Stimulated activated CD4-positive, alpha-beta T cell treated with anti-CD3 and anti-CD28 coated beads, Interleukin-1b, Interleukin-23, amount 100 ng/mL, for 4 hours (primary cell): Measurements from ENCODE around the gene MMS19.
"Not testable (repeated sequence)": the region's sequence is repeated elsewhere in the genome, so short reads cannot be mapped to it uniquely, and the experiment has no call there.

Experiments used
- DNase-seq, 2 donors: peaks; one replicate each; pipeline ENCODE4 v3.0.0-alpha.2; 2020; ENCODE audit warnings: low read depth in 2 of 2

The MMS19 gene

DNA sequence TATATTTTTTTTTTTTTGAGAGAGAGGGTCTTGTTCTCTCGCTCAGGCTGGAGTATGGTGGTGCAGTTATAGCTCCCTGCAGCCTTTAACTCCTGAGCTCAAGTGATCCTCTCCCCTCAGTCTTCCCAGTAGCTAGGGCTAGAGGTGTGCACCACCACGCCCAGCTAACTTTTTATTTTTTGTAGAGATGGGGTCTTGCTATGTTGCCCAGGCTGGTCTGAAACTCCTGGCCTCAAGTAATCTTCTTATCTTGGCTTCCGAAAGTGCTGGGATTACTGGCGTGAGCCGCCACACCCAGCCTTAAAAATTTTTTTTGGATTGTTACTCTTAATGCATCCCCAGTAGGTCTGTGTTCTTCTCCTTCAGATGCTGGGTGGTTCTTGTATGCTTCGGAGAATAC lies 4.7 kb upstream of the MMS19 start:
- no peak for DNase-seq

DNA sequence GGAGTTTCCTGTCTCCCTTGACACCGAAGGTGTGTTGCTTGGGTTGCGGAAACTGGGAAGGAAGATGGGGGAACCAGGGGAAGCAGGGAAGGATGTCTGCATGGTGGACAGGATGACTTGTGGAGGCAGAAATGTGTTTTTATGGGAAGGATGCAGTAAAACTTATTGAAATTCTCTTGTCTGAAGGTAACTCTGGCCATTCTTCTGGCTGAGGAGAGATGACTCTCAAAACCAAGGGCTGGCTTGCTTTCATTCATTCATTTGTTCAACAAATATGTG lies 2.0 kb upstream of the MMS19 start:
- no peak for DNase-seq

DNA sequence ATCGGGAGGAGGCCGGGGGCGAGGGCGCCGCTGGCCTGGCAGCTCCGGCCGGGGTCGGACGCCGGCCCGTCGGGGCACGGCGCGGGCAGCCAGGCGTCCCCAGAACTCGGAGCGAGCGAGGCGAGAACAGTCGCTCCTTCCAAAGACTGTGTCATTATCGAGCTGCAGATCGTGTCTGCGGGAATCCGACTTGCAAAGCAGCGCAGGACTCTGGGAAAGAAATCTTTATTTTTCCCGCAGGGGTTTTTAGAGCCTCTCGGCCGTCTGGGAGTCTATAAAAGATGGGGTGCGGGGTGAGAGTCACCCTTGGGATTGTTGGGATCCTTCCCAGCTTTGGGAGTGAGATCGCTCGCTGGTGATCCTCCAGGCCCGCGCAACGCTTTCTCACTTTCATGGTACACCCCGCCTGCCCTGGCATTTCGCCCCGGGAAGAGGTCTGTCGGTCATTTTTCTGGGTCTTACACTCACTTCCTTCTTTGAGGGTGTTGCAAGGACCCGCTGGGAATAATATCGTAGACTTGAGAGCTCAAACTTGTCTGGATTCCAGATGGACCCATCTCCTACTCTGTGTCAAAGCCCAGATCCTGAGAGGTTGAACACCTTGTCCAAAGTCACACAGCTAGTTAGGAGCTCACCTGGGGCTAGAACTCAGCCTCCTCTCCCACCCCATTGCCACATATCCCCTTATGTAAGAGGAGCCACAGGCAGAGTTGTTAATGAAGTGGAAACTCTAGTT lies 1.5 kb upstream of the MMS19 start:
- no peak for DNase-seq

DNA sequence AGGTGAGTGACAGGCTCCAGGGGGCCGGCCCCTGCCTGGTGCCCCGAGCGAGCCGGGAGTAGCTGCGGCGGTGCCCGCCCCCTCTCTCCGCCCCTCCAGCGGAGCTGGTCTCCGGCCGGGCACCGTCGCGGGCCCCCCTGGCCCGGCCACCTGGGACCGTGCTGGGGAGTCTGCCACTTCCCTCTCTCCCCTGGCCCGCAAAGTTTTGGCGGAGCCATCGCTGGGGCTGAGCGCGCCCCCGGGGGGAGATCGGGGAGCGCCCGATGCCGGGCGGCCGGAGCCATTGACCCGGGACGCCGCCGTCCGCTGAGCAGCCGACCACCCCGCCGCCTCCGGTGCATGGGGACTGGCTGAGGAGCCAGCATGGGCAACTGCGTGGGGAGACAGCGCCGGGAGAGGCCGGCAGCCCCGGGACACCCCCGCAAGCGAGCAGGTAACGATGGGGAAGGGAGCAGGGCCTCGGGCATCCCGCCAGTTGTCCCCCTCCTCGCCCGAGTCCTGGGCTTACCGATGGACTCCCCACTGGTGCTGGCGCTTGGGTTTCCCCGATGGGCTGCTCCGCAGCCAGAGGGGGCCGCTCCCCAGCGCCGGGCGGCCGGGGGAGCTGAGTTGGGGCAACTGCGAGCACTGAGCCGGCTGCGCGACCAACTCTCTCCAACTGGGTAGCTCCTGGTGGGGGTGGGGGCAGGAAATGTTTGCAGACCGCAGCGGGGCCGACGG lies 779 bp upstream of the MMS19 start, which contains the start of gene UBTD1:
Gene UBTD1, plus strand, starts transcription at position 84 of the 720 bp plus-strand sequence. Its CDS starts 280 bp downstream, at position 364.
- peak in 1 of 2 donors; percentile 29 for DNase-seq

DNA sequence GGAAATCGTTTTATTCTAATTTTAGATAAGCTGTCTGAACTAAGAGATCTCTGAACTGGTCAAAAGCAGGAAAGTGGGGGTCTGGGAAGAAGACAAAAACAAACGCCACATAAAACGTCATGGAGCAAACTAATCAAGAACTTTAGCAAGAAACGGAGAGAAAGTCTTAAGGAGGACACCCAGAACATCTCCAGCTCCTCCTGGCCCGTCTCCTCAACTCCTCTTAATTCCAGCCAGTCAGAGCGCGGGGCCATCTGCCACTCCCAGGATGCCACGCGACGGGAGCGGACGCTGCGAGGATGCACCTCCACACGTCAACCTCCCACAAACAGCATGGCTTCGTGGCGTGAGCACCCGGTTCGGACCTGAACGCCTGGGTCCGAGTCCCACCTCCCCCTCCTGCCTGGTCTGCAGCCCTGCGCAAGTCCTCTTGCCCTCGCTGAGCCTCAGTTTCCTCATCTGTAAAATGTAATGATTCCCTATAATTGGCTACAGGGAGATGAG lies 598 bp downstream of the MMS19 start:
- peak; percentile 53 to 63 for DNase-seq

DNA sequence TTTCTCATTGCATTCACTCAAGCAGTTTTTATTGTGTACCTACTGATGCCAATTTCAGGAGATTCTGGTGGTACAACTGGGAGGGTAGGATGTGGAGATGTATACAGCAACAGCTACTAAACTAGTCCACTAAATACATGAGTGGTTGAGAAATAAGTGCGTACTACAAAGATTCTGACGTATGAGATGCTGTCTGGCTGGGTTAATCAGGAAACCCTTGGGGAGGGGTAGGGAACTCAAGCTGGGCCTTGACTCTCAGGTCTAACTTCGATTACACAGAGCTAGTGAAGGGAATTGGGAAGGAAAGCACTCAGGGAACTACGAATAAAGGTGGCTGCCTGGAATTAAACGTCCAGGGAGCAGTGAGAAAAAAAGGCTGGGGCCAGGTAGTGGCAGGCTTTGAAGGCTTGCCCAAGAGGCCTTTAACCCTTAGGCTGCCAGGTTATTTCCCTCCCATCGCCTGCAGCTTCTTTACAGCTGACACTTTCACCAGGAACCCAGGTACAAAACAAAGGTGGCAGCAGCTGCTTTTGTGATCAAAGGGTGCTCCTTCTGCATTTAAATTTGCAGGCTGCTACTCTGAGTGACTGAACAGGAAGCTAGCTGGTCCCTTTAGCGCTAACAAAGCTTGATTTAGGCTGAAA lies 3.2 kb downstream of the MMS19 start:
- no peak for DNase-seq

DNA sequence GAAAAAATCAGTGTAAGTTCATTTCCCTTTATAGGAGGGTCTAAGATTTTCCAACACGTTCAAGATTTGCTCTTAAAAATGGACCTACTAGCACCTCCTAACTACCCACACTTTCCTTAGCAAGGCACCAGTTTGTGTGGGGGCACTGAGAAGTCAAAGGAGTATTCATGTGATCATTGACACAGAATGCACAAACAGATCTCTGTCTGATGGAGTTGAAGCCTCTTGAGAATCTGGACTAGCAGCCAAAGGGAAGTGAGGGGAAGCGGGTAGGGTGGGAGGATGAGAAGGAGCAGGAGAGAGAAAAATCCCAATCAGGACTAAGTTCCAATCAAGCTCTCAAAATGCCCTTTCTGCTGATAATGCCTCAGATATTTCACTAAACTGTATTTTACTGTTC lies 4.1 kb downstream of the MMS19 start:
- no peak for DNase-seq

DNA sequence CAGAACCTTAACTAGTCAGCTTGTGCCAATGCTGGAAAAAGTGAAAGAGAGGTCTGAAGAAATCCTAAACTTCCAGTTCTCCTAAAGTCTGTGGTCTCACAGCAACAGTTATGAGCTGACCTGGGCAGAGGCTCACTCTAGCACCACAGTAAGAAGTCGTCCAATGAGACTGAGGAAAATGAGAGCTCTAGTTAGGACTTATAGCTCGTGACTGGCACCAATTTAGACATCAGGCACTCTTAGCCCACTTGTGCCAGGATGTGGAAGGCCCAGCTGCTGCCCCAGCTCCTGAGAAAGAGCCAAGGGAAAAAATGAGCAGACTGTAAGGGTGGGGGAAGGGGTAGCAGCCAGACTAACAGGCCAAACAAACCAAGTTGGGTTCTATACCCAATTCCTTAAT lies 7.6 kb downstream of the MMS19 start:
- DNase-seq: no peak

DNA sequence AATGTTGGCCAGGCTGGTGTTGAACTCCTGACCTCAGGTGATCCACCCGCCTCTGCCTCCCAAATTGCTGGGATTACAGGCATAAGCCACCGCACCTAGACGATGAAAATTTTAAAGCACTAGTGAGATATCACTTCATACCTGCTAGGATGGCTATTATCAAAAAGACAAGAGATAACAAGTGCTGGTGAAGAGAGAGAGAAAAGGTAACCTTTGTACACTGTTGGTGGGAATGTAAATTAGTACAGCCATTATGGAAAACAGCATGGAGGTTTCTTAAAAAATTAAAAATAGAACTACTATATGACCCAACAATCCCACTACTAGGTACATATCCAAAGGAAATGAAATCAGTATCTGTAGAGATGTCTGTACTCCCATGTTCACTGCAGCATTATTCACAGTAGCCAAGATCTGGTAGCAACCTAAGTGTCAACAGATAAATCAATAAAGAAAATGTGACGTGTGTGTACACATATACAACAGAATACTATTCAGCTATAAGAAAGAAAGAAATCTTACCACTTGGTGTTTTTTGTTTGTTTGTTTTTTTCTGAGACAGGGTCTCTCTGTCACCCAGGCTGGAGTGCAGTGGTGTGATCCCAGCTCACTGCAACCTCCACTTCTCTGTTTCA lies 12.5 kb downstream of the MMS19 start:
- DNase-seq: no peak

DNA sequence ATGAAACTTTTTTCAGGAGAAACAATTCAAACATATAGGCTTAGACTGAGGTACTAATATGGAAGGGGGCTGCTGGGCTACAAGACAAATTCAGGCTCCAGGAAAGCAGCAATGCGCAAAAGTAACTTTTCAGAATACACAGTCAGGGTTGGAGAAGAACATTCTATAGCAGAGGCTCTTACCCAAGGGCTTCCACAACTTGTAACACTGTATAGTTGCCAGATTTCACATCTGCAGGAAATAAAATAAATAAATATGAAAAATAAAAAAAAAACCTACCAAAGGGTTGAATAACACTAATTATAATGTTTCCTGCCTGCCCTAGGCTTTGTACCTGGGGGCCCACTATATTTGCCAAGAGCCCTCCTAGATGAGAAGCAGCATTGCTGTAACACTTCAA lies 14.3 kb downstream of the MMS19 start:
- DNase-seq: no peak

DNA sequence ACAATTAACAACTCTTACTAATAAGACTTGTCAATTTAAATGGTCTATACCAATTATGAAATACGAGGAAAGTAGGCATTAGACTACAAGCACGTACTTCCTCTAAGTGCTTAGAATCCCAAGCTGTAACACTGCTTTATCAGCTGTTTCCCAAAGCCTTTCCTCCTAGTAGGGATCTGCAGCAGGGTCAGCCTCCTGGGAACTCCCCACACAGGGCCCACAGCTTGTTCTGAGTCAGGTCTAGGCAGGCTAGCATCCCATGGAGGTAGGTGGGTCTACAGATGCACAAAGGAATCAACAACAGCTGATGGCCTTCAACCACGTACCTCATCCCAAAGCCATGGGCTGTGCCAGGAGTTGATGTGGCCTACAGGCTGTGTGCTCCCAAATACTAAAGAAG lies 14.7 kb downstream of the MMS19 start:
- DNase-seq: no peak

DNA sequence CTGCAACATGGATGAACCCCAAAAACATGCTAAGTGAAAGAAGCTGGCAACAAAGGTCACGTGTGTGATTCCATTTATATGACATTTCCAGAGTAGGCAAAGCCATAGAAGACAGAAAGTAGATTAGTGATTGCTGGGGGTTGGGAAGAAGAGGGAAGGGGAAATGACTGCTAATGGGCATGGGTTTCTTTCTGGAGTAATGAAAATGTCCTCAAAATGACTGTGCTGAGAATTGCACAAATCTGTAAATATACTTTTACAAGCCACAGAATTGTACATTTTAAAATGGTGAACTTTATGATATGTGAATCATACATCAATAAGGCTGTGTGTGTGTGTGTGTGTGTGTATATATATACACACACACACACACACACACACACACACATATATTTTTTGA lies 15.8 kb downstream of the MMS19 start:
- no peak for DNase-seq

DNA sequence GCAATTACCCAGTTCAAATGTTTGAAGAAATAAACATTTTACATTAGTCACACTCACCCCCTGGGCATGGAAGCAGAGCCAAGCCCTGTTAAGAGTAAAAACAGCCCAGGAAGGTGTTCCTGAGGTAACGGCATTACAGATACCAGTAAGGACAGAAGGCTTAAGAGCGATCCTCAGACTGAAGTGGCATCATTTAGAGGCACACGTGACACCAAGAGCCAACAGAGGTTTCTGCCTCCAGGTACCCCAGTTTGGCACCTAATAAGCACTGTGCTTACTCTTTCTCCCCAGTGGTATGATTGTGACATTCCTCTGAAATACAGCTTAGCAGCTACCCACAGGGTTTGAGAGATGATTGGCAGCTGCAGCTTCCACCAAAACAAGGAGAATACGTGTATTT lies 17.2 kb downstream of the MMS19 start:
- no peak for DNase-seq

DNA sequence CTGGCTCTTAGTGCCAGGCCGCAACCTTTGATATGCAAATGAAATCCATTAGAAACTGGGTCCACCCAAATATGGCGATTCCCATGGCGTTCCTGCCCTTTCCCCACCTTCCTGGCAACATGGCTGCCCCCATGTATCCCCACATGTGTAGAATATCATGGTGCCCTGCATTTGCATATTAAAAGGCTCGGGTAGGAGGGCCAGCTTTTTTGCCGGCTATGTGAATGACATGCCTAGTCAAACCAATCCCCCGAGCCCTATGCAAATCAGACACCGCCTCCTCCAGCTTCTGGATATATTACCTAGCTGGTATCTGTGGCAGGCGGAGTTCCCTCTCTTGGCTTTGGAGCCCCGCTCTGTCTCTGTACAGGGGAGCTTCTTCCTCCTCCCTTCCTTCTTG lies 18.3 kb downstream of the MMS19 start:
- no peak for DNase-seq

DNA sequence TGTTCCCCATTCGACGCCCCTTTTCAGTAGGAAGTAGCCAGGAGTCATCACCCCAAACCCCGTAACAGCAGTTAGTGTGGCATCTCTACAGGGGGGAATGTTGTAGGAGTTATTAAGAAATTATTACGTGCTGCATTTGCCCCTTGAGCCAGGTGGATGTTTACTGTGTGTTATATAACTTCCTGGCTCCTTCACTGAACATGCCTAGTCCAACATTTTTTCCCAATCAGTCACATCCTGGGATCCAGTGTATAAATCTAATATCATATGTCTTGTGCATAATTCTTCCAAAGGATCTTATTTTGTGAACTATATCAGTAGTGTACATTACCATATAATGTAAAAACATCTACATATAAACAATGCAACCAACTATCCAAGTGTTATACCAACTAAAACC lies 18.8 kb downstream of the MMS19 start:
- not testable (repeated sequence) for DNase-seq

DNA sequence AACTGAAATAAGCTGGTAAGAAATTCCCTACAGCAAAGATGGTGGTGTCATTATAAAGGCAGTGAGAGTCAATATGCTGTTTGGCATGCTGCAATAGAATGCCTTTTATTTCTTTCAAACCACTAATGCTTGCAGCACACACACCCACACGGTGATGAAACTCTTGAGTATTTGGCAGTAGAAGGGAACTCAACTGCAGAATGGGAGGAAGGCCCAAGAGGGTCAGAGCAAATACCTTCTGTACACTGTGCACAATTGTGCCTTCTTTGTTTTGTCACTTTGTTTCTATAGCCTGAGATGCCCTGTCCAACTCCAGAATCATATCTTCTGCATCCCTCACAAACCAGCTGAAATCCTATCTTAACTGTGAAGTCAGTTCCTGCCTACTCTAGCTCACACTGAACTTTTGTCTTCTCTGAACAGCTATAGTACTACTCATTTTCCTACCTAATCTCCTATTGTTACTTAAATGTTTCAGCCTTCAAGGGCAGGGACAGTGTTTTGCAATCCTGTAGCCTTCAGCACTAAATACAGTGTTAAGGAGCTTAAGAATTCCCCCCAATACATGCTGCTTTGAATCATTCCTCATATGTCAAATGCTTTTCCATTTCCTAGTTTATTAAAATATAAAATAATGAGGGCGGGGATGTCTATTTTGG lies 22.2 kb downstream of the MMS19 start:
- no peak for DNase-seq

DNA sequence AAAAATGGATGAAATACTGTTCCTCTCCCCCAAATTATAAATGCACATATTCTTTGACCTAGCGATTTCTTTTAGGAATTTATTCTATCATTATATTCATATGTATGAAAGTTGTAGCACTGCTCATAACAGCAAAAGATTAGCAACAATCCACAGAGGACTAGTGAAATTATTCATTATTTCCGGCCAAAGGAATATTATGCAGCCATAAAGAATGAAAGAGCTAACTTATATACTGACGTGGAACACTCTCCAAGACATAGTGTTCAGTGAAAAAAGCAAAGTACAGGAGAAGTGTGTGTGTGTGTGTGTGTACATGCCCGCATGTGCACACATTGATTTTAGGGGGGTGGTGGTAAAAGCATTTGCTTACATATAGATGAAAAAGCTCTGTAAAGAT lies 23.3 kb downstream of the MMS19 start:
- no peak for DNase-seq

DNA sequence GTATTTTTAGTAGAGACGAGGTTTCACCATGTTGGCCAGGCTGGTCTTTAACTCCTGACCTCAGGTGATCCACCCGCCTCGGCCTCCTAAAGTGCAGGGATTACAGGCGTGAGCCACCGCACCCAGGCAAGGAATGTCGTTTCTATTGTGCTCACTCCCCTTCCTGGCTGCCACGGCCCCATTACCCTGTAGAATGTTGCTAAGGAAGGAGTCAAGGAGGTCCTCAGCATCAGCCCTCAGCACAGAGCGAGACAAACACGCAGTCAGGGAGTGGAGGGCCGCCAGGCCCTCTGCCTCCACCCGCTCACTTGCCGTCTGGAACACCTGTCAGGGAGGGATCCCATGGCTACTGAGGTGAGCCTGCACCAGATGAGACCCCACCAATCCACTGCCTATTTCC lies 29.4 kb downstream of the MMS19 start:
- not testable (repeated sequence) for DNase-seq

DNA sequence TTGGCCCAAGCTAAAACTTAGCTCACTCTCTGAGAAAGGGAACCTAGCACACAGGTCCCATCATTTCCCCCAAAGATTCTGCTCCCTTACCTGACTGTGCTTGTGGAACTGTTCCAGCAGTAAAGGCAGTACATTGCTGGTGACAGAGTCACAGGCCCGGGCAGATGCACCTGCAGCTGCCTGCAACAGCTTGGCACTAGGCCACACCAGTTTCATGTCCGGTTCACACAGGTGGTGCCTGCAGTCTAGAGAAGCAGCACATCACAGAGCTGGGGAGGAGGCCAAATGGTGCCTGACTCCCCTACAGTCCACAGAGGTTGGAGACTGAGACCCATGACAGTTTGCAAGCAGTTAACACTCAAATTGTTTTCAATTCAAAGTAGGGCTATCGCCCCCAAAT lies 30.1 kb downstream of the MMS19 start:
- no peak for DNase-seq

DNA sequence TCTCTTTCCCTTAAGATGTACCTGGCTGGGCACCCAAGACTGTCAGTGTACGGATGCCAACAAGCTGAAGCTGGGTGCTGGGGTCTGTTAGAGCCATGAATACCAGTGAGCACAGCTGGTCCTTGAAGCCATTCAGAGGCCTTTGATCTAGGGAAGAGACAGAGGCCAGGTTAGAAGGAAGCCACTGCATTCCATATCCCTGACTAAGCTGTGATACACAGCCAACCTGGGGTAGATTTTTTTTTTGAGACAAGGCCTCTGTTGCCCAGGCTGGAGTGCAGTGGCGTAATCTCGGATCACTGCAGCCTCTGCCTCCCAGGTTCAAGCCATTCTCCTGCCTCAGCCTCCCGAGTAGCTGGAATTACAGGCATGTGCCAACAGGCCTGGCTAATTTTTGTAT lies 31.5 kb downstream of the MMS19 start:
- DNase-seq: no peak

DNA sequence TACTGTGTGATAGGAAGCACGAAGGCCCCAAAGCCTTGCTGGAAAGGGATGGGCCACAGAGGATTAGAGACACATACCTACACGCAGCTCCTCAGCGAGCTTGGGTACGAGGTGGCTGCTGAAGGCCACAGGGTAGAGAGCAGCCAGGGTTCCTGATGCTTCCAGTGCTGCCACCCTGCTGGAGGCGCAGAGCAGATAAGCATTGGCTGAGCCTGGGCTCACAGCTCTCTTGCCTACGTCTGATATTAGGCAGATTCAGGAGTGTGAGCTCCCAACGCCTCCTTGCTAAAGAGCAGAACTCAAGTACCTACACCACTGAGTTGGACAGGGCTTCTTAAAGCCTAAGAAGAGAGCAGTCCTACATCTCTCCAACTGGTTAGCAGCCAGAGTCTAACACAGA lies 32.2 kb downstream of the MMS19 start:
- no peak for DNase-seq

DNA sequence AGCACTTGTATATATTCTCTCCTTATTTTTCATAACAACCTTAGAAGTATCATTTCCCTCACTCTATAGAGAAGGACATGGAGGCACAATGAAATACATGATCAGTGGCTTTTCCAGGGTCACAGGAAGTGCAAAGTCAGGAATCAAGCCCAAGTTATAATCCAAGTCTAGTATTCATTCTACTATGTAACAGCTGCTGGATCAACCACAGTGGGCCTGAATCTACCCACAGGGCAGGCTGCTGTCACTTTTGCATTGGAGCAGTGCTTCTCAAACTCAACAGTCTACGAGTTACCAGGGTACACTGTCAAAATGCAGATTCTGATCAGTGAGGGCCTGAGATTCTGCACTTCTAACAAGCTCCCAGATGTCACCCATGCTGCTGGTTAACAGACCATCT lies 34.0 kb downstream of the MMS19 start:
- DNase-seq: no peak
